Colon (tissue), 2 donors: ENCODE measurements around the gene IGSF6.
"Not testable (repeated sequence)": the region's sequence is repeated elsewhere in the genome, so short reads cannot be mapped to it uniquely, and the experiment has no call there.

Experiments
- FAIRE-seq: peaks from 2 replicates; lab custom pipeline; 2012; peaks lifted over from hg19 to GRCh38; lab: Jason Lieb, UNC
- donor health status: control.
- donor health status: control.

Gene IGSF6

GRCh38 chr16:21653571-21653970, 1.2 kb upstream of the IGSF6 start:
- FAIRE-seq = no peak

DNA sequence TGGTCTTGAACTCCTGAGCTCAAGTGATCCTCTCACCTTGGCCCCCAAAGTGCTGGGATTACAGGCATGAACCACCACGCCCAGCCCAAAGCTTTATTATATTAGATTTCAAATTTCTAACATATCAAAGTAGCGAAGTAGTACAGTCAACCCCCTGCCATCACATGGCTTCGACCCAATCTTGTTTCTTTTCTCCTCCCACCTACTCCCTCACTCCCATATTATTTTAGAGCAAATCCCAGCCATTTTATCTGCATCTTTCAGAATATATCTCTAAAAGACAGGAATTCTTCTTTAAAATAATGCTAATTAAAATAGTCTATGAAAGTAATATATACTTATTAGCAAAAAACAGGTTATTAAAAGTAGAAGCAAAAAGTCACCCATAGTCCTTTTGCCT, 893 bp downstream of the IGSF6 start:
- no peak for FAIRE-seq

GRCh38 chr16:21650521-21650920, 1.9 kb downstream of the IGSF6 start:
- no peak for FAIRE-seq

- FAIRE-seq = not testable (repeated sequence)
These were observed 2.5 kb downstream of the IGSF6 start for GRCh38 chr16:21649826-21650406.

DNA sequence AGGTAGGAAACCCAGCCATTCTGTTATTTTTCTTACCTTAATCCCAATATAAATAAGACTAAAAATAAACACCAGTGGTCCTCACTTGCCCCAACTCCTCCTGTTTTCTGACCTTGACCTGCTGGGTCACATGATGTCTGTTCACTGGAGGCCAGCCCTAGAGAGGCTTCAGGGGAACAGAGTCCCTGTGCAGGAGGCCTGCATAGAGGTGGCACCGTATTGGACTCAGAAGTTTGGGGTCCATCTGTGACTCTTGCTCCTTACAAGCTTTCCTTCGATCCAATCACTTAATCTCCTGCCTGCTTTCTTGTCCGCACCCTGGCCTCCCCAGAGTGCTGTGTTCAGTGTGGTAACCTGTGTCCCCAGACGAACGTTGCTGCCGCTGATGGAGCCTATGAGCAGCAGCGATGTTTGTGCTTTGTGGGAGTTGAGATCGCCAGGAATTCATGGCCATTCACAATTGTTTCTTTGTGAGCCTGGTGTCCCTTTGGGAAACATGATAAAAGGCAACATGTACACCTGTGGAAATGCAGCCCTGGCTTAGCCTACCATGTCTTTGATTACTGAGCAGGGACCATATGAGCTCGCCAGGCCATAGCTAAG, 4.7 kb downstream of the IGSF6 start:
- FAIRE-seq = no peak

DNA sequence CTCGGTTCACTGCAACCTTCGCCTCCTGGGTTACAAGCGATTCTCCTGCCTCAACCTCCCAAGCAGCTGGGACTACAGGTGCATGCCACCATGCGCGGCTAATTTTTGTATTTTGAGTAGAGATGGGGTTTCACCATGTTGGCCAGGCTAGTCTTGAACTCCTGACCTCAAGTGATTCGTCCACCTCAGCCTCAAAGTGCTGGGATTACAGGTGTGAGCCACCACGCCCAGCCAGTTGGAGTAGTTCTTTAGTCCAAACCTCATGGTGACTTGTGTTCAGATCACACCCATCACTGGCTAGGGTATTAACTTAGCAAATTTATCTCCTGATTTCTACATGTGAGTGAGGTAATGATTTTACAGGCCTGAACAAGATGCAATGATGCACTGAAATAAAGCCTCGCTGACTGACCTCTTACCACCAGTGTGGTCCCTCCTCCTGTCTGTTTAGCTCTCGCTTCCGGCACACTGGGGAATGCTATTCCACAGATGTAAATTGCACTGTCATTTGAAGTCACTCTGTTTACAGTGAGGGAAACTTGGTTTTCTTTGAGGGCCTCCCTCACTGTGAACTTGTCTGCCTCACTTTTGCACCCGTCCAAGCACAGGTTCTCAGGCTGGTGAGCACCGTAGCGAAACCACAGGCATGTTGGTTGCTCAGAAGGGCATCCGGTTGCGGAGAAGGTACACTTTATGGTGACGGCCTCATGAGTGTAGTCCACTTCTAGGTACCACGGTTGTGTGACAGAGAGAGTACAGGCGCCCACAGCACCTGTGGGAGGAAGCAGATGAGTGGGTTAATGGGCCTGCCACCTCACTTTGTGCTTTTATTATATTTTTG, 5.5 kb downstream of the IGSF6 start:
- FAIRE-seq = no peak

DNA sequence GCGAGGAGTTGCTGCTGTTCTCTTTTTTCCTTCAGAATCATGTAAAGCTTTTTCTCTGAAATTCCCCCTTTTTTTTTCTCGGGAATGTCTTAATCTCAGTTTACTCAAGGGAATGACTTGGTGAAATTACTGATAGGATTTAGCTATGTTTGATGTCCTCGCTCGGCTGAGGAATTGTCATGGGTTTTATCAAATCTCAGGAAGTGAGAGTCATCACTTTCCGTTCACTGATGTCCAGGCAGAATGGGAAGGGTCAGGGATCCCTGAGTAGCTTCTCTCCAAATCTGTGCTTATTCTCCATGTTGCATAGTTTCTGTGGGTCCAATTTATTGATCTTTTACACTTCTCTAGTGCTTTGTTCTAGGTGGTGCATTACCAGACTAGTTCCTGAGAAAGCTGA, 6.3 kb downstream of the IGSF6 start:
- FAIRE-seq = no peak

GRCh38 chr16:21645261-21645721, 7.1 kb downstream of the IGSF6 start:
- FAIRE-seq = no peak

DNA sequence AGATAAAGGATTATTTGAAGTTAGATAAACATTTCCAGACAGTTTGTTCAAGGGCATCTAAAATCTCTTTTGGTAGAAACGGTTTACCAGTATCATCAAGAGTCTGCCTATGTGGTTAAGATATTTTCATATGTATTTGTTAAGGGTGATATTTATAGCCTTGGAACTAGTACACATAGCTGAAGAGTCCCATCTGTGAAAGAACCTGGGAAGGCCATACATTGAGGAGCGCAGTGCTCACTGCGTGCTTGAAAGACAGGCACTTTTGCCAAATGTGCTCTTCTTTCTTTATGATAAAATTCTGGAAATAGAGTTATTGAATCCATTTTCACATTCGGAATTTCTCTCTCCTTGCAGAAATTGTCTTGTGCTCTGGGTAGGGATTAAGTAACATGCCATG, 7.7 kb downstream of the IGSF6 start:
- no peak for FAIRE-seq

- FAIRE-seq = no peak
These were observed 8.6 kb downstream of the IGSF6 start for GRCh38 chr16:21643785-21644184.

- FAIRE-seq = no peak
These were observed 9.5 kb downstream of the IGSF6 start for GRCh38 chr16:21642861-21643260.

DNA sequence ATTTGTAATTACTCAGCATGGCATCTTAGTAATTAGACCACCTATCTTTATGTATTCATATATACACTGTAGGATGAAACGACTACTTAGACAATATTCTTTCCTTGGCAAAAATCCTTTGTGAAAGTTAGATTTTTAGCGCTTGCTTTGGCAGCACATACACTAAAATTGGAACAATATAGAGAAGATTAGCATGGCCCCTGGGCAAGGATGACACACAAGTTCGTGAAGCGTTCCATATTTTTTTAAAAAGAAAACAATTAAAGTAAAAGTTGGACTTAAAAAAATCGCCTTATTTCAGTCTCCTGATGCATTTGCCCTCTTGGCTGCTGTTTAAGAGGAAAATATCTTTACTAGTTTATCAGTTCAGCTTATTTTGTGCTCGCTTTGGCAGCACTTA, 10.5 kb downstream of the IGSF6 start:
- no peak for FAIRE-seq

DNA sequence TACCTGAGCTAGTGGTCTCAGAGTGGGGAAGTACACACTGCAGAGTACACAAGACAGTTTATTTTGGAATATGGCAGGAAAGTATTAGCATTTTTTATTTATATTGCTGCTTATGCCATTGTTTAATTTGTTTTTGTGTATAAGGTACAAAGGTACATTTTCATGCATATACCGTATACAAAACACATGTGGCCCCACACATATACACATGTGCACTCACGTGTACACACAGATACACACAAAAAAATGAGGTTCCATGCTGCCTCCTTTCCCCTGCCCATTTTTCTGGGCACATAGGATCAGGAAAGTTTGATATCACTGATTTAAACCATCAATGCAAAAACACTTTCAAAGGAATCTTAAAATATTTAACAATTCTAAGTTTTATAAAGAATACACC, 12.9 kb downstream of the IGSF6 start:
- FAIRE-seq = no peak

DNA sequence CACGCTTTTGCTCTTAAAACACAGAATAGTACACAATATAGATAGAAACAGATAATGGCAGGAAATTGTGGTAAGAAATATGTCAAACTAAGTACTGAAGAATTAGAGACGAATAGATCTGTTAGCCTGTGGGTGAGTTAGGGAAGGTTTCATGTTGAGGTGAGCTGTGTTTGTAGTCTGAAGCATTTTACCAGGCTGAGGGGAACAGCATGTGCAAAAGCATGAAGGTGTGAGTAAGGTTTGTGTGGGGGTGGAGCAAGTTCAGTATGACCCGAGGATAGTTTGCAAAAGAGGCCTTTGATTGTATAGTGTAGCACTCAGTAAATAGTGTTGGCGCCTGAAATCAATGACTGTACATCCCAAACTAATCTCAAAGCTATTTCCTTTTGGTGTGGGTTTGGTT, 13.8 kb downstream of the IGSF6 start:
- FAIRE-seq = no peak

DNA sequence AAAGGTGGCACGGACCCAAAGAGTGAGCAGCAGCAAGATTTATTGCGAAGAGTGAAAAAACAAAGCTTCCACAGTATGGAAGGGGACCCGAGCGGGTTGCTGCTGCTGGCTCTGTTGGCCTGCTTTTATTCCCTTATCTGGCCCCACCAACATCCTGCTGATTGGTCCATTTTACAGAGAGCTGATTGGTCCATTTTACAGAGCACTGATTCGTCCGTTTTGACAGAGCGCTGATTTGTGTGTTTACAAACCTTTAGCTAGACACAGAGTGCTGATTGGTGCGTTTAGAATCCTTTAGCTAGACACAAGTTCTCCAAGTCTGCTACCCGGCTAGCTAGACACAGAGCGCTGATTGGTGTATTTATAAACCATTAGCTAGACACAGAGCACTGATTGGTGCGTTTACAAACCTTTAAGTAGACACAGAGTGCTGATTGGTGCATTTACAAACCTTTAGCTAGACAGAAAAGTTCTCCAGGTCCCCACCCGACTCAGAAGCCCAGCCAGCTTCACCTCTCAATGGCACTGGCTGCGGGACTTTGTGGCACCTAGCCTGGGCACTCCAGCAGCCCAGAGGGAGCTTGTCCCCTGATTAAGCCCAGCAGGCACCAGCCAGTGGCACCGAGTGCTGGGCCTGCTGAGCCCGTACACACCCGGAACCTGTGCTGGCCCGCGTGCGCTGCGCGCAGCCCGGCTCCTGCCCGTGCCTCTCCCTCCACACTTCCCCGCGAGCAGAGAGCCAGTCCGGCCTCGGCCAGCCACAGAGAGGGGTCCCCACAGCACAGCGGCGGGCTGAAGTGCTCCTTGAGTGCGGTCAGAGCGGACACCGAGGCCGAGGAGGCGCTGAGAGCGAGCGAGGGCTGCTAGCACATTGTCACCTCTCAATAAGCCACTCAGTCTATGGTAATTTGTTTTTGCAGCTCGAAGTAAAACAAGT, 15.1 kb downstream of the IGSF6 start:
- no peak for FAIRE-seq

DNA sequence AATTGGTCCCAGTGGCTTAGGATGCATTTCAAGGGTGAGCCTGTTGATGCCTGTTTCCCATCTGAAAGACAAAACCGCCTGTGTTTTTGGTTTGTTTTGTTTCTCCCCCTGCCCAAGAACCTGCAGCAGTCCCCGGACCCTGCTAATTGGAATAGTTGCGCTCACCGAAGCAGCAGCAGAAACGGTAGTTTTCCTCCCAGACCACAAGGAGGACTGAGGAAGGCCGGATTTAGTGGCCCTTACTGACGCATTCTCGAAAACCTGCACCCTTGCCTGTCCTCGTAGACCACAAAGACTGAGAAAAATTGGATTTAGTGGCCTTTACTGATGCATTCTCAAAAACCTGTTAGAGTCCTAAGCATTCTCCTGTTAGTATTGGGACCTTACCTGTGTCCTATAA, 16.7 kb downstream of the IGSF6 start:
- FAIRE-seq = not testable (repeated sequence)

DNA sequence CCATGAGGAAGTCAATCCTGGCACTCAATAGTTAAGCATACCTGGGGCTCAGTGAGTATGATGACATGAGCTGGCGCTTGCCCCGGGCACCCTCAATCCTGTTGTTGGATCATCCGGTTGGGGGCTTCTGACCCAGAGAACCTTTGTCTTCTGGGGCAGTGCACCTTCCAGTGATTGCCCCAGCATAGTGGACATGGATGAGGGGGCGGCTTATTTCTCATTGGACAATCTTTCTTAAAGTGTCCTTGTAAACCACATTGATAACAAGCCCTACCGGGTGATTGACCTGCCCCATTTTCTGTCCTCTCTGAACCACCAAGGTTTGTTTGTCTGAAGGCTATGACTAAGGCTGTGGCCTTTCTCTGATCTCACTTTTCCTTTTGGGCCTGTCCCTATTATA, 18.2 kb downstream of the IGSF6 start:
- no peak for FAIRE-seq

DNA sequence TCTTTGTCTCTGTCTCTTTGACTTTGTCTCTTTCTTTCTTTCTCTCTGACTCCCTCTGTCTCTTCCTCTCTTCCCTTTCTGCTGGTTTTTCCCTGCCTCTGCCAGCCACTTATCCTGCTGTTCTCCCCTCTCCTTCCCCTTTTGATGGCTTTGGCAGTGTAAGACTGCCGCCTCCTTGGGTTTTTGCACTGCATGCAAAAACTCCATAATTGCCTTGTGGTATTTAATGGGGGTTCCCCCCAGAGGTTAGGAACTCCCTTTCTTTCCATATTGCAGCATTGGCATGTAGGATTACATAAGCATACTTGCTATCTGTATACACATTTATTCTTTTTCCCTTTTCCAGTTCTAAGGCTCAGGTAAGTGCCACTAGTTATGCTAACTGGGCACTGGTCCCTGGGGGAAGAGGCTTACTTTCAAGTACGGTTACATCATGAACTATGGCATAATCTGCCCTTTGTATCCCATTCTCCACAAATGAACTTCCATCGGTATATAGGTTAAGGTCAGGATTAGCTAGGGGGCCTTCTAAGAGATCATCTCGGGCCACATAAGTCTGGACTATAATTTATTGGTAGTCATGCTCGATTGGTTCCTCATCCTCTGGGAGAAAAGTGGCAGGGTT, 20.3 kb downstream of the IGSF6 start:
- FAIRE-seq = not testable (repeated sequence)

- not testable (repeated sequence) for FAIRE-seq
These were observed 21.0 kb downstream of the IGSF6 start for GRCh38 chr16:21631376-21631775.

GRCh38 chr16:21630866-21631265, 21.5 kb downstream of the IGSF6 start:
- not testable (repeated sequence) for FAIRE-seq

GRCh38 chr16:21629616-21630539, 22.5 kb downstream of the IGSF6 start:
- FAIRE-seq = not testable (repeated sequence)
